ENCODE measurements around the gene NUP210L. TPM values are rescaled to one million over a fixed set of nuclear protein-coding genes. Genes with fewer than 3 reads are reported as not detected.

Gene NUP210L
- polyA plus RNA-seq, 1 experiment: not detected

DNA sequence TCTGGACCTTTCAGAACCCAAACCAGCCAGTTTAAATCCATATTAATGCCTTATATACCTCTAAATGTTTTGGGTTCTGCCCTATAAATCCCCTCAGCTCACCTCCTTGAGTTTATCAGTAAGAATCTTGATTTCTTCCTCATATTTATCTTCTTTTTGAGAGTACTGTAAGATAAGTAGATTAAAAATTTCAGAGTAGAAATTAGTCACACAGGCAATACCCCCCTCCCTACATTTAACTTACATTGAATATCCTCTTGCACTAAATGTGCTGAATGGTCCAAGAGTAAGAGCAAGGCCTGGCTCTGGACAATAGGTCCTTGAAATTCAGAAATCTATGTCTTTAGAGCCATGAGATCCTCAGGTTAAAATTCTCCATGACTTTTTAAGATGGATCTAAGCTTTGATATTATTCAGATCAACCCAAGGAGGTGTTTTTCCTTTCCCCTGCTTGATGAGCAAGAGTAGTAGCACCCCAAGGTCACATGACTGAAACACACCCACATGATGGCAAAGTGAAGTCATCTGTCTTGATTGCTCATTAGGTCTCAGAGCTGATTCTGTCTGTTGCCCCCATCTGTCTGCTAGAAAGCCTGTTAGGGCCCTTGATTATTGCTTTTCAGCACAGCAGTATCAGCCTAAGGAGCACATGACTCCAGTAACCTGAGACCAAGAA, 15.8 kb upstream of the NUP210L start:
- TF ChIP-seq, protein P1, sequence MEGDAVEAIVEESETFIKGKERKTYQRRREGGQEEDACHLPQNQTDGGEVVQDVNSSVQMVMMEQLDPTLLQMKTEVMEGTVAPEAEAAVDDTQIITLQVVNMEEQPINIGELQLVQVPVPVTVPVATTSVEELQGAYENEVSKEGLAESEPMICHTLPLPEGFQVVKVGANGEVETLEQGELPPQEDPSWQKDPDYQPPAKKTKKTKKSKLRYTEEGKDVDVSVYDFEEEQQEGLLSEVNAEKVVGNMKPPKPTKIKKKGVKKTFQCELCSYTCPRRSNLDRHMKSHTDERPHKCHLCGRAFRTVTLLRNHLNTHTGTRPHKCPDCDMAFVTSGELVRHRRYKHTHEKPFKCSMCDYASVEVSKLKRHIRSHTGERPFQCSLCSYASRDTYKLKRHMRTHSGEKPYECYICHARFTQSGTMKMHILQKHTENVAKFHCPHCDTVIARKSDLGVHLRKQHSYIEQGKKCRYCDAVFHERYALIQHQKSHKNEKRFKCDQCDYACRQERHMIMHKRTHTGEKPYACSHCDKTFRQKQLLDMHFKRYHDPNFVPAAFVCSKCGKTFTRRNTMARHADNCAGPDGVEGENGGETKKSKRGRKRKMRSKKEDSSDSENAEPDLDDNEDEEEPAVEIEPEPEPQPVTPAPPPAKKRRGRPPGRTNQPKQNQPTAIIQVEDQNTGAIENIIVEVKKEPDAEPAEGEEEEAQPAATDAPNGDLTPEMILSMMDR (IDR thresholded peaks at IDR 0.05; ENCODE audit: insufficient read depth, low read depth, low read length): no peak
- no peak for DNase-seq (ENCODE audit: low read depth)
- ChIA-PET CTCF (no interaction called here), POLR2A (no interaction called here)
- Histone ChIP-seq H3K4me3 (ENCODE audit: low read depth, low read length) (no peak overlapping the region), H3K27me3 (ENCODE audit: control insufficient read depth, insufficient read depth, low read length) (no peaks in the 10 kb centered on the region), H3K36me3 (ENCODE audit: control insufficient read depth, insufficient read depth, low read length) (peaks cover 43% of the 10 kb centered on the region)

DNA sequence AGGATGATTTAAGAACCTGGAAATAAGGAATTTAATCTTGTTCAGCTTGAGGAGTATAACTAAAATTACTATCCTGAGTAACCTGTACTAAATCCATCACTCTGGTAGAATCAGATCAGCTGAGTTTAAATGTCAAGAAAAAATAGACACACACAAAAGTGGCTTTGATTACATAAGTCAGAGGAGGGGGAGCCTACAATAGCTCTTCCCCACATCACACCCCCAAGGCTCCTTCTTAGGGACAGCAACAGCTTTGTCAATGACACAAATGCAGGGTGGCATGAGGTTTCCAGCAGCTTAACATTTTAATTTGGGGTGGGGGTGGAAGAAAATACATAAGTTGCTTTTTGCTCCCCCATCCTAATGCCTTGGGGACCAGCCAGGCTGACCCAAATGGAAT, 12.6 kb upstream of the NUP210L start:
- Histone ChIP-seq H3K4me3 (ENCODE audit: low read depth, low read length) (no peak overlapping the region), H3K27me3 (ENCODE audit: control insufficient read depth, insufficient read depth, low read length) (no peaks in the 10 kb centered on the region), H3K36me3 (ENCODE audit: control insufficient read depth, insufficient read depth, low read length) (peaks cover 45% of the 10 kb centered on the region)
- DNase-seq (ENCODE audit: low read depth): no peak
- CTCF ChIA-PET: interaction anchor here (2.2 kb wide), 1 partner anchor 11 kb away, joined by 6 read pairs; no protein-coding TSS in a partner anchor
- POLR2A ChIA-PET: no interaction called here
- TF ChIP-seq, protein P1 (IDR thresholded peaks at IDR 0.05; ENCODE audit: insufficient read depth, low read depth, low read length): no peak

DNA sequence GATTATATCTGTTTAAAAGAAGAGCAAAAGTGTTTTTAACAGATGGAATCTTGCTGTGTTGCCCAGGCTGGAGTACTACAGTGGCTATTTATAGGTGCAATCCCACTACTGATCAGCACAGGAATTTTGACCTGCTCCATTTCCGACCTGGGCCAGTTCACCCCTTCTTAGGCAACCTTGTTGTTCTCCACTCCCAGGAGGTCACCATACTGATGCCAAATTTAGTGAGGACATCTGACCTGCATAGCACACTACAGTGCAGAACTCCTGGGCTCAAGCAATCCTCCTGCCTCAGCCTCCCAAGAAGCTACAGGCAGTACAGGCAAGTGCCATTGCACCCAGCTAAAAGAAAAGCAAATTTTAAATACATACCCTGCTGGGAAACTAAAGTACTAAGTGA, 11.3 kb upstream of the NUP210L start:
- Histone ChIP-seq H3K4me3 (ENCODE audit: low read depth, low read length) (no peak overlapping the region), H3K27me3 (ENCODE audit: control insufficient read depth, insufficient read depth, low read length) (no peaks in the 10 kb centered on the region), H3K36me3 (ENCODE audit: control insufficient read depth, insufficient read depth, low read length) (peaks cover 36% of the 10 kb centered on the region)
- ChIA-PET CTCF (interaction anchor here (0.6 to 2.2 kb wide), 2 partner anchors 10 to 416 kb away, joined by 3 to 6 read pairs; no protein-coding TSS in a partner anchor), POLR2A (interaction anchor here (0.7 kb wide), 1 partner anchor 696 kb away, joined by 5 read pairs; no protein-coding TSS in a partner anchor)
- TF ChIP-seq, protein P1 (IDR thresholded peaks at IDR 0.05; ENCODE audit: insufficient read depth, low read depth, low read length): no peak
- DNase-seq (ENCODE audit: low read depth): no peak

DNA sequence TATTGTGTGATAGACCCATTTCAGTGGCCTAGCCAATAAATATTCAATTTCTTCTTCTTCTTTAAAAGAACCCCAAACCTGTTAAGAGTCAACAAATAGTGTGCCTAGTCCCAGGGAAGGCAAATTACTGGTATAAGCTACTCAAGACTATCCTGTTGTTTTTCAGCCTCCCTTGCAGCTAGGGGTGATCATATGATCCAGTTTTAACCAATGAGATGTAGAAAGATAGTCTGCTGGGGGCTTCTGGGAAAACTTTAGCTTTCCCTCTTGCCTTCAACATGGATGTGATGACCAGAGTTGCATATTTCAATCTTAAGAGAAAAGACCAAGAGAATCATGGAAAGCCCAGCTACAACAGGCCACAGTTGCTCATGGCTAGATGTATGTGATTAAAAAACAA, 4.7 kb upstream of the NUP210L start:
- Histone ChIP-seq H3K4me3 (ENCODE audit: low read depth, low read length) (no peak overlapping the region), H3K27me3 (ENCODE audit: control insufficient read depth, insufficient read depth, low read length) (no peaks in the 10 kb centered on the region), H3K36me3 (ENCODE audit: control insufficient read depth, insufficient read depth, low read length) (peaks cover 14% of the 10 kb centered on the region)
- ChIA-PET CTCF (no interaction called here), POLR2A (no interaction called here)
- no peak for DNase-seq (ENCODE audit: low read depth)
- TF ChIP-seq, protein P1 (IDR thresholded peaks at IDR 0.05; ENCODE audit: insufficient read depth, low read depth, low read length): no peak

DNA sequence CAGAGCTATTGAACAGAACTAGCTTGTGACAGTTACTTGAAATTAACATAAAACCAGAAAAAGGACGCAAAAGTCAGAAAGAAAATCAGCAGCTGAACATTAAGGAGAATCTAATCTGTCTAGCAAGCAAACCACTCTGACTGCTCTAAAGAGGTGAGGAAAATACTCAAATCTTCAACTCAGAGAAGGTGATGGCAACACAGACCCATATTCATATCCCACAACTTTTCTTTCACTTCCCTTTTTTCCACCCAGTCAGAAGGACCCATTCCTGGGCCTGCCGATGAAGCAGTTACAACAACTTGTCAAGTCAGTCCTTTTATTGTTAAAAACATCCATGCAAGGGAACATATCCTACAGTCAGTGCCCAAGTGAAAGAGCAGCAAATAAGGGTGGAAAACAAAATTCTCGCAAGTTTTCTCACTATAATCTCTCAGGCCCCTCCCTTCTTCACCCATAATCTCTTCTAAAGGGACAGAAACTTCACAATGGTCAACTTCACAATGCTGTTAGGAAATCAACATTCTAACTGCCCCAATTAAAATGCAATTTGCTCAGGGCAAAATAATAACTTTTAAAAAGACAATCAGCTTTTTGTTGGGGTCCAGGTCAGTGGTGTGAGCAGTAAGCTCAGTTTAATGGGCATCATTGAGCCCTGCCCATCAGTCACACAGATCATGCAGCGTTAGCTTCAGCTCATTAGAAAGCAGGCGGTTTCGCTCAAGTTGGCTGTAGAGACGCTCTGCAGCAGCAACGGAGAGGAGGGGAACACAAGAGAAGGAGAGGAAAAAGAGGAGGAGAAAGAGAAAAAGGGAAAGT, 3.6 kb upstream of the NUP210L start:
- no peaks in the 10 kb centered on the region for H3K27me3 ChIP-seq (ENCODE audit: control insufficient read depth, insufficient read depth, low read length)
- POLR2A ChIA-PET: no interaction called here
- no peak for DNase-seq (ENCODE audit: low read depth)
- peaks cover 7% of the 10 kb centered on the region for H3K36me3 ChIP-seq (ENCODE audit: control insufficient read depth, insufficient read depth, low read length)
- H3K4me3 ChIP-seq (ENCODE audit: low read depth, low read length): no peak overlapping the region
- TF ChIP-seq, protein P1 (IDR thresholded peaks at IDR 0.05; ENCODE audit: insufficient read depth, low read depth, low read length): no peak
- CTCF ChIA-PET: no interaction called here
